SK-N-MC (cell line): ENCODE data around the gene IFNG-AS1.

ENCODE experiments used
- DNase-seq: peaks from one replicate; pipeline ENCODE4 v3.0.0-alpha.2; 2011; ENCODE audit warnings: low read depth, low spot score
- H3K27ac ChIP-seq: fragments of 200-600 bp; sonication (generic); 2 replicates; pipeline ENCODE4 v1.5.1; 2016; ENCODE audit warnings: mixed run types
- H3K36me3 ChIP-seq: fragments of 200-600 bp; sonication (generic); 2 replicates; pipeline ENCODE4 v1.6.1; 2017; ENCODE audit warnings: antibody characterized with exemption, low read length, mixed read lengths; ENCODE audit not compliant: insufficient read depth
- H3K4me3 ChIP-seq: fragments of 200-600 bp; sonication (generic); 2 replicates; pipeline ENCODE4 v1.5.1; 2016
- H3K9ac ChIP-seq: fragments of 200-600 bp; sonication (generic); 2 replicates; pipeline ENCODE4 v1.8.0; 2017; ENCODE audit warnings: mixed run types, mixed read lengths; ENCODE audit not compliant: insufficient read length
- H3K9me3 ChIP-seq: fragments of 200-600 bp; sonication (generic); 2 replicates; pipeline ENCODE4 v1.6.1; 2017; ENCODE audit warnings: low read depth, mild to moderate bottlenecking, antibody characterized with exemption, low read length, moderate library complexity, mixed read lengths
- EZH2 ChIP-seq: fragments of 200-600 bp; sonication (generic); IDR thresholded peaks from one replicate; pipeline ENCODE4 v1.6.1; 2017; ENCODE audit warnings: antibody characterized with exemption
- FOXP2 ChIP-seq: optimal IDR thresholded peaks from 2 replicates; pipeline ENCODE3; 2011; ENCODE audit warnings: mild to moderate bottlenecking, moderate library complexity; ENCODE audit not compliant: insufficient read depth; ENCODE audit errors: extremely low read length, control extremely low read depth
- POLR2AphosphoS5 ChIP-seq: IDR thresholded peaks from 2 replicates; pipeline ENCODE4 v1.6.1; 2012; ENCODE audit warnings: mild to moderate bottlenecking, low read depth, low read length, borderline replicate concordance

Gene IFNG-AS1

GRCh38 chr12:67999244-67999643 lies 10.0 kb downstream of the IFNG-AS1 start:
- H3K9me3 ChIP-seq = no peaks in the 10 kb centered on the region
- H3K4me3 ChIP-seq = no peak overlapping the region
- no peak overlapping the region for H3K9ac ChIP-seq
- DNase-seq = no peak
- no peak overlapping the region for H3K27ac ChIP-seq
- no peaks in the 10 kb centered on the region for H3K36me3 ChIP-seq
- TF ChIP-seq FOXP2 = no peak
- TF ChIP-seq EZH2 = no peak
- no peak for TF ChIP-seq POLR2AphosphoS5

- TF ChIP-seq POLR2AphosphoS5 (no peak), EZH2 (no peak), FOXP2 (no peak)
- H3K9ac ChIP-seq = no peak overlapping the region
- no peak for DNase-seq
- H3K4me3 ChIP-seq = no peak overlapping the region
- H3K36me3 ChIP-seq = no peaks in the 10 kb centered on the region
- H3K27ac ChIP-seq = no peak overlapping the region
- H3K9me3 ChIP-seq = no peaks in the 10 kb centered on the region
Observed at GRCh38 chr12:68001486-68002466, 12.5 kb downstream of the IFNG-AS1 start.

- Histone ChIP-seq H3K9me3 (no peaks in the 10 kb centered on the region), H3K9ac (no peak overlapping the region), H3K36me3 (no peaks in the 10 kb centered on the region), H3K27ac (no peak overlapping the region), H3K4me3 (no peak overlapping the region)
- DNase-seq = no peak
- TF ChIP-seq POLR2AphosphoS5 (no peak), FOXP2 (no peak), EZH2 (no peak)
Observed at GRCh38 chr12:68003777-68004176, 14.5 kb downstream of the IFNG-AS1 start.

- H3K9ac ChIP-seq = no peak overlapping the region
- no peak for TF ChIP-seq POLR2AphosphoS5
- no peak for TF ChIP-seq EZH2
- no peak for TF ChIP-seq FOXP2
- no peaks in the 10 kb centered on the region for H3K9me3 ChIP-seq
- no peak overlapping the region for H3K4me3 ChIP-seq
- H3K27ac ChIP-seq = no peak overlapping the region; the same call in 1 of the 2 replicates
- H3K36me3 ChIP-seq = no peaks in the 10 kb centered on the region
- no peak for DNase-seq
Observed at GRCh38 chr12:68007033-68007432, 17.8 kb downstream of the IFNG-AS1 start.

- no peak for TF ChIP-seq FOXP2
- H3K27ac ChIP-seq = no peak overlapping the region; the same call in 1 of the 2 replicates
- no peaks in the 10 kb centered on the region for H3K36me3 ChIP-seq
- H3K9me3 ChIP-seq = no peaks in the 10 kb centered on the region
- no peak overlapping the region for H3K9ac ChIP-seq
- no peak overlapping the region for H3K4me3 ChIP-seq
- DNase-seq = no peak
Observed at GRCh38 chr12:68007466-68007865, 18.2 kb downstream of the IFNG-AS1 start.

- no peak overlapping the region for H3K4me3 ChIP-seq
- H3K36me3 ChIP-seq = no peaks in the 10 kb centered on the region
- no peak overlapping the region for H3K27ac ChIP-seq
- TF ChIP-seq FOXP2 (no peak), EZH2 (no peak), POLR2AphosphoS5 (no peak)
- no peaks in the 10 kb centered on the region for H3K9me3 ChIP-seq
- DNase-seq = no peak
- no peak overlapping the region for H3K9ac ChIP-seq
Observed at GRCh38 chr12:68011206-68011881, 22.1 kb downstream of the IFNG-AS1 start.

- Histone ChIP-seq H3K9ac (no peak overlapping the region), H3K27ac (no peak overlapping the region), H3K36me3 (no peaks in the 10 kb centered on the region), H3K4me3 (no peak overlapping the region), H3K9me3 (no peaks in the 10 kb centered on the region)
- TF ChIP-seq EZH2 (no peak), FOXP2 (no peak), POLR2AphosphoS5 (no peak)
- DNase-seq = no peak
Observed at GRCh38 chr12:68011882-68012207, 22.6 kb downstream of the IFNG-AS1 start.

- DNase-seq = no peak
- Histone ChIP-seq H3K9me3 (no peaks in the 10 kb centered on the region), H3K27ac (no peak overlapping the region), H3K36me3 (no peaks in the 10 kb centered on the region), H3K9ac (no peak overlapping the region), H3K4me3 (no peak overlapping the region)
- no peak for TF ChIP-seq POLR2AphosphoS5
- TF ChIP-seq EZH2 = no peak
- TF ChIP-seq FOXP2 = no peak
Observed at GRCh38 chr12:68012712-68013111, 23.5 kb downstream of the IFNG-AS1 start.
